Activated CD8-positive, alpha-beta memory T cell treated with anti-CD3 and anti-CD28 coated beads, Interleukin-2, amount 50 U/mL, for 48 hours (primary cell): ENCODE results near the gene CCDC88C.
A peak's percentile ranks its signal among the peaks of the same experiment; 100 is the strongest.
"Not testable (repeated sequence)": the region's sequence is repeated elsewhere in the genome, so short reads cannot be mapped to it uniquely, and the experiment has no call there.

Source experiments
- DNase-seq: peaks from one replicate; pipeline ENCODE4 v3.0.0-alpha.2; 2020

CCDC88C gene, protein sequence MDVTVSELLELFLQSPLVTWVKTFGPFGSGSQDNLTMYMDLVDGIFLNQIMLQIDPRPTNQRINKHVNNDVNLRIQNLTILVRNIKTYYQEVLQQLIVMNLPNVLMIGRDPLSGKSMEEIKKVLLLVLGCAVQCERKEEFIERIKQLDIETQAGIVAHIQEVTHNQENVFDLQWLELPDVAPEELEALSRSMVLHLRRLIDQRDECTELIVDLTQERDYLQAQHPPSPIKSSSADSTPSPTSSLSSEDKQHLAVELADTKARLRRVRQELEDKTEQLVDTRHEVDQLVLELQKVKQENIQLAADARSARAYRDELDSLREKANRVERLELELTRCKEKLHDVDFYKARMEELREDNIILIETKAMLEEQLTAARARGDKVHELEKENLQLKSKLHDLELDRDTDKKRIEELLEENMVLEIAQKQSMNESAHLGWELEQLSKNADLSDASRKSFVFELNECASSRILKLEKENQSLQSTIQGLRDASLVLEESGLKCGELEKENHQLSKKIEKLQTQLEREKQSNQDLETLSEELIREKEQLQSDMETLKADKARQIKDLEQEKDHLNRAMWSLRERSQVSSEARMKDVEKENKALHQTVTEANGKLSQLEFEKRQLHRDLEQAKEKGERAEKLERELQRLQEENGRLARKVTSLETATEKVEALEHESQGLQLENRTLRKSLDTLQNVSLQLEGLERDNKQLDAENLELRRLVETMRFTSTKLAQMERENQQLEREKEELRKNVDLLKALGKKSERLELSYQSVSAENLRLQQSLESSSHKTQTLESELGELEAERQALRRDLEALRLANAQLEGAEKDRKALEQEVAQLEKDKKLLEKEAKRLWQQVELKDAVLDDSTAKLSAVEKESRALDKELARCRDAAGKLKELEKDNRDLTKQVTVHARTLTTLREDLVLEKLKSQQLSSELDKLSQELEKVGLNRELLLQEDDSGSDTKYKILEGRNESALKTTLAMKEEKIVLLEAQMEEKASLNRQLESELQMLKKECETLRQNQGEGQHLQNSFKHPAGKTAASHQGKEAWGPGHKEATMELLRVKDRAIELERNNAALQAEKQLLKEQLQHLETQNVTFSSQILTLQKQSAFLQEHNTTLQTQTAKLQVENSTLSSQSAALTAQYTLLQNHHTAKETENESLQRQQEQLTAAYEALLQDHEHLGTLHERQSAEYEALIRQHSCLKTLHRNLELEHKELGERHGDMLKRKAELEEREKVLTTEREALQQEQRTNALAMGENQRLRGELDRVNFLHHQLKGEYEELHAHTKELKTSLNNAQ (N-terminal part only)

DNA sequence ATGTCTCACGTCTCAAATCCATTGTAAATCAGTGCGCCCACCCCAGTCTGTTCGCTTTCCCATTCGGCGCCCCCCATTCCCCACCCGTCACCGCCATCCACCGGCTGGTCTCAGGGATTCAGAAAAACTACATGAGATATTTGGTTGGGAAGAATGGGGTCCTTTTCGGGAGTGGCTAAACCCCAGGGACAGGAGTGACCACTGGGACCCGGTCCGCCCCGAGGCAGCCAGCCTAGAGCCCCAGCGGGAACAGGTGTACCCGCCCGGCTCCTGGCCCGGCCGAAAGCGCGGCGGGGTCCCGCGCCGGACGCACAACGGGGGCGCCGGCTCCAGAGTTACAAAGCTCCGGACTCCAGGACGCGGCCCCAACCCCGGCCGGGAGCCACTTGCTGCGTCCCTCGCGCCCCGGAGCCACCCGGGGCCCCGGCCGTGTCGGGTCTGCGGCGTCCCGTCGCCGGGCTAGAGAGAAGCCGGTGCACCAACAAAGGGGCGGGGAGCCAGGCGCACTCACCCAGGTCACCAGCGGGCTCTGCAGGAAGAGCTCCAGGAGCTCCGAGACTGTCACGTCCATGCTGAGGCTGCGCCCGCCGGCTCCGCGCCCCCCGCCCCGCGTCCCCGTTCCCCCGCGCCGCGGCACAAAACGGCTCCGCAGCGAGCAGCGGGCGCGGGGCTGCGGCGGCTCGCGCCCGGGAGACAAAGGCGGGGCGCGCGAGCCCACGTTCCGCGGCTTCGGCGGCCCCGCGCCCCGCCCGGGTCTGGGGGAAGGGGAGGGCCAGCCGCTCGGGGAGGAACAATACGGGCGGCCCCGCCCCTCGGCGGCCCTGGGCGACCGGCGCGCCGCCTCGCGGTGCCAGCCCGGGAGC lies at the start of gene CCDC88C:
TSS of gene CCDC88C (minus strand) at position 701 of the 863 bp plus-strand sequence. CDS start at position 571, 130 bp downstream.
- DNase-seq, result peak; percentile 82

DNA sequence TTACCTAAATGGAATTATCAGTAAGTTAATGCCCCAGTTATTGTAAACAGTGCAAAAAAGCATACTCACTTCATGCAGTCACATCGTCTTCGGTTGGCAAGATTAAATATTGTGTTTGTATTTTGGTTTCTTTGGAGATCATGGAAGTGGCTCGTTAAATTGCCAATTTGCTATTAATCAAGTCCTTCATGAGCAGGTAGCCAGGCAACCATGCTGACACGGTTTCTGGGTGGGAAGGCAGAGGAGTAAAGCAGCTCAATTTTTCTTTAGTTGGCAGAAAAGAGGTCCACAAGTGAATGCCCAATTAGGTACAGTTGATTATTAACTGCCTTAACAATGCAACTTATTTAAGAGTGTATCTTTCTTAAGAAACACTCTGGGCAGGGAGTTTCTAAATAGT lies 48.6 kb upstream of the CCDC88C start:
- DNase-seq, result no peak

DNA sequence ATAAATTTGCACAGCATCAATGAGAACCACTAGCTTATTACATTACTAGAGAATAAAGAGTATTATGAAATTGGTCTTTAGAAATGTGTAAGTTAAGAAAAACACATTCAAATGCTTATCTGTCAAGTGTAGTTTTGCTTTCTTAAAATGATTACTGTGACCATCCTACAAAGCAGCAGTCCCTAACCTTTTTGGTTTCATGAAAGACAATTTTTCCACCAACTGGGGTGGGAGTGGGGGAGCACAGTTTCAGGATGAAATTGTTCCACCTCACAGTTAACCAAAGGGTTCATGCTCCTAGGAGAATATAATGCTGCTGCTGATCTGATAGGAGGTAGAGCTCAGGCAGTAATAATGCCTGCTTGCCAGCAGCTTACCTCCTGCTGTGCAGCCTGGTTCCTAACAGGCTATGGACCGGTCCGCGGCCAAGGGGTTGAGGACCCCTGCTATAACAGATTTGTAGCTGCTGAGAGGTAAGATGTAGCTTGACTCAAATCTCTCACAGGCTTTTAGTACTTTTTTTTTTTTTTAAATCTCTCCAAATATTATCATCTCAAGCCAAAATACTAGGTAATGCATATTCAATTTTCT lies 47.1 kb upstream of the CCDC88C start:
- no peak for DNase-seq

DNA sequence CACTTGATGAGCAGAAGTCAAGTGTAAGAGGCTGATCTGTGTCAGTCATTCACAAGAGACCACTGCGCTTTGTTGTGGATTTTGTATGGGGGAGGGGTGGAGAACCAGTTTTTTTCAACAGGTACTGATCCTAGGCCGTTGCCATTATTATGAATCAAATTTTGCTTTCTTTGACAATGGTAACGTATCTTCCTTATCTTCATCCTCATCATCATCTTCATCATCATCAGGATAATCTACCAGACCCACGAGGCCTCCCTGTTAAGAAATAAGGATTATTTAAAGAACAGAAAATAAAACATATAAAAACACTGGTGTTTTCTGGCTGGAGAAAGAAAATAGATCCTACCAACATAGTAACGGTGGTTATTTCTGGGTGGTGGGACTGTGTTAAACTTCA lies 41.0 kb upstream of the CCDC88C start:
- no peak for DNase-seq

DNA sequence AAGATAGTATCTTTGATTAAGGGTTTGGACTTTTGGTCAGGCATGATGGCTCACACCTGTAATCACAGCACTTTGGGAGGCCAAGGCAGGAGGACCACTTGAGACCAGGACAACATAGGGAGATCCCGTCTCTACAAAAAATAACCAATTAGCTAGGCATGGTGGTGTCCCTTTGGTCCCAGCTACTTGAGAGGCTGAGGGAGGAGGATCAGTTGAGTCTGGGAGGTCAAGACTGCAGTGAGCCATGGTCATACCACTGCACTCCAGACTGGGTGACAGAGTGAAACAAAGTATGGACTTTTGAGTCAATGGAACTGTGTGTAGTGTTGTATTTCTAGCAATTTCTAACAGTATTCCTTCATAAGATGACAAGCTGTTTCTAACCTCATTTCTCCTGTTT lies 38.7 kb upstream of the CCDC88C start:
- no peak for DNase-seq

DNA sequence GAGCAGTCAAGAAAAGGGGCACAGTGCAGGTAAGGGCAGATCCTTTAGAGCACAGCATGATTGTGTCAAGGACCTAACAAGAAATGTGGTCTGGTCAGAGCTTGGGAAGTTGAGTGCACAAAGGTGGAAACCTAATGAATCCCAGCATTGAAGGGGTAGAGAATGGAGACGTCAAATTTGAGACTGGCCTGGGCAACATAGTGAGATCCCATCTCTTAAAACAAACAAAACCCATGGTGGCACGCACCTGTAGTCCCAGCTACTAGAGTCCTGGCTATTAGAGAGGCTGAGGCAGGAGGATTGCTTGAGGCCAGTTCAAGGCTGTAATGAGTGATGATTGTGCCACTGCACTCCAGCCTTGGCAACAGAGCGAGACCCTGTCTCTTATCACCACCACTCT lies 37.0 kb upstream of the CCDC88C start:
- no peak for DNase-seq

GRCh38 chr14:91454155-91454554 lies 36.5 kb upstream of the CCDC88C start:
- no peak for DNase-seq

DNA sequence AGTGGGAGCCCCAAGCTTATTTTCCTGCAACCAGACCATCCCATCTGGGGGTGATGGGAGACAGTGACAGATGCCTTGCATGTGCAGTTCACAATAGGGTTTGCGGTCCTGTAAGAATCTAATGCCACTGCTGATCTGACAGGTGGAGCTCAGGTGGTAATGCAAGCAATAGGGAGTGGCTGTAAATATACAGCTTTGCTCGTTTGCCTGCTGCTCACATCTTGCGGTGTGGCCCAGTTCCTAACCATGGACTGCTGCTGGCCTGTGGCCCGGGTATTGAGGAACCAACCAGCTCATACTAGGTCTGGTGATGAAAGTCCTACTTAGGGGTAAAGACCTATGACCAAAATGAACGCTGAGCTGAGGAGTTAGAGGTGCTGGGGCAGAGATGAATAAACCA lies 36.1 kb upstream of the CCDC88C start:
- no peak for DNase-seq

GRCh38 chr14:91444335-91445020 lies 26.9 kb upstream of the CCDC88C start:
- DNase-seq, result no peak

- no peak for DNase-seq
Measured at GRCh38 chr14:91439345-91439744, 21.7 kb upstream of the CCDC88C start.

DNA sequence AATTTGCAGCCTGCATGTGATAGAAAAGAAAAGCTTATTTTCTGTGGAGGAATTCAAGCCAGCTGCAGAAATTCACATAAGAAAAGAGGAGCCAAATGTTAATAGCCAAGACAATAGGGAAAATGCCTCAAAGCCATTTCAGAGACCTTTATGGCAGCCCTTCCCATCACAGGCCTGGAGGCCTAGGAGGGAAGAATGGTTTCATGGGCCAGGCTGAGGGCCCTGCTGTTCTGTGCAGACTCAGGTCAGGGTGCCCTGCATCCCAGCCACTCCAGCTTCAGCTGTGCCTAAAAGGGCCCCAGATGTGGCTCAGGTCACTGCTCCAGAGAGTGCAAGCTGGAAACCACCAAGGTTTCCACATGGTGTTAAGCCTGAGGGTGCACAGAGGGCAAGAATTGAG lies 21.2 kb upstream of the CCDC88C start:
- no peak for DNase-seq

DNA sequence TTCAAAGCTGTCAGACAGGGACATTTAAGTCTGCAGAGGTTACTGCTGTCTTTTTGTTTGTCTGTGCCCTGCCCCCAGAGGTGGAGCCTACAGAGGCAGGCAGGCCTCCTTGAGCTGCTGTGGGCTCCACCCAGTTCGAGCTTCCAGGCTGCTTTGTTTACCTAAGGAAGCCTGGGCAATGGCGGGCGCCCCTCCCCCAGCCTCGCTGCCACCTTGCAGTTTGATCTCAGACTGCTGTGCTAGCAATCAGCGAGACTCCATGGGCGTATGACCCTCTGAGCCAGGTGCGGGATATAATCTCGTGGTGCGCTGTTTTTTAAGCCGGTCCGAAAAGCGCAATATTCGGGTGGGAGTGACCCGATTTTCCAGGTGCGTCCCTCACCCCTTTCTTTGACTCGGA lies 18.6 kb upstream of the CCDC88C start:
- DNase-seq, result not testable (repeated sequence)

DNA sequence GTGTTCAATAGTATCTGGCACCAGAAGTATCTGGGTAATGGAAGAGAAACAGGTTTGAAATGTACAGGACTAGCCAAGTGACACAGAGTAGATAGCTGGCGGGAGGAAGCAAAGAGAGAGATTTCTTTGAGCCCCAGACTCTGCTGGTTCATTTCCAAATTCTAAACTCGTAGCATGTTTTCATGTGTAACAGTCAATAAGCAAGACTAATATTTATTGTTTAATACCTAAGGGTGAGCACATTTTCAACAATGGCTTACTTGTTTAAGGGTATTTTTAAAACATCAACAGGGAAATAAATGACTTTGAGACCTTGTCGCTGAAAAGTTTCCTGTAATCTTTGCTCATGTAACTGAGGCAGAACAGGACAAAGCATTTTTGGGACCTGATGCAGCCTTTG lies 11.8 kb upstream of the CCDC88C start:
- no peak for DNase-seq

DNA sequence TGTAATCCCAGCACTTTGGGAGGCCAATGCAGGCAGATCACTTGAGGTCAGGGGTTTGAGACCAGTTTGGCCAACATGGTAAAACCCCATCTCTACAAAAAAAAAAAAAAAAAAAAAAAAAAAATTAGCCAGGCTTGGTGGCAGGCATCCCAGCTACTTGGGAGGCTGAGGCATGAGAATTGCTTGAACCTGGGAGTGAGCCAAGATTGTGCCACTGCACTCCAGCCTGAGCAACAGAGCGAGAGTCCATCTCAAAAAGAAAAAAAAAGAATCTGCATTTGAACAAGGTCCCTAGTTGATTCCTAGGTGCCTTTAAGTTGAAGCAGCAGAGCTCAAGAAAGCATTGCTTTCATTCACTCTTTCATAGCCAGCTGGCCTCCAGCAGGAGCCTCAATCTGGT lies 11.3 kb upstream of the CCDC88C start:
- DNase-seq, result not testable (repeated sequence)

DNA sequence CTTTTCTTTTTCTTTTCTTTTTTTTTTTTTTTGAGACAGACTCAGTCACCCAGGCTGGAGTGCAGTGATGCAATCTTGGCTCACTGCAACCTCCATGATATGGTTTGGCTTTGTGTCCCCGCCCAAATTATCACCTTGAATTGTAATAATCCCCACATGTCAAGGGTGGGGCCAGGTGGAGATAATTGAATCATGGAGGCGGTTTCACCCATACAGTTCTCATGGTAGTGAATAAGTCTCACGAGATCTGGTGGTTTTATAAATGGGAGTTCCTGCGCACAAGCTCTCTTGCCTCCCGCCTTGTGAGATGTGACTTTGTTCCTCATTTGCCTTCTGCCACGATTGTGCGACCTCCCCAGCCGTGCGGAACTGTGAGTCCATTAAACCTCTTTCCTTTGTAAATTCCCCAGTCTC lies 7.9 kb upstream of the CCDC88C start:
- DNase-seq, result not testable (repeated sequence)

DNA sequence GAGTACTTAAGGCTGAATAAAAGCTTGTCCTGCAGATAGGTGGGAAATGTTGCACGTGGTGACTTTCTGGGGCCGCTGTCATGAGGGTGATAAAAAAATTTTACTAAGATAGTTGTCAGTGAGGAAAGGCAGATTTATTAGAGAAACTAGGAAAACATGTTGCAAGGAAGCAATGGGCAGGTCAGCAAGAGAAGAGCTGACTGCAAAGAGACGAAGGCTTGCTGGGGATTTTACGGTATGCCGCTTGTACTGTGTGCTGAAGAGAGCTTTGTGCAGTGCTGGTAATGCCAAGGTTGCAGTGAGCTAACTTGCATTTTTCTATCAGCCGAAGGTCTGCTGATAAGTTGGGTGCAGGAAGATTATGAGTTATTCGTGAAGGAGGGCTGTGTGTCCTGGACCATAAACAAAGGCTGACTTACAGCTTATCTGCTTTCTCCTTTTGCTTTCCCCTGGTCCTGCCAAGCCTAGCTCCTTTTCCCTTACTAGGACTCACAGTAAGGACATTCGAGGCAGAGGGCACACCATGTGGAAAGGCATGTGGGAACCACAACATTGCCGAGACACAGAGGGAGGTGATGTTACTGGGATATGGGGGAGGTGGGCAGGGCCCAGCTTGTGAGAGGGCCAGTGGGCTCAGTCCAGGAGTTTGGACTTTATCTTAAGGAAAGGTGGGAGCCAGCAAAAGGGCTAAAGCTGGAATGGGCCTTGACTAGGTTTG lies 7.4 kb upstream of the CCDC88C start:
- DNase-seq, result no peak

GRCh38 chr14:91420686-91421085 lies 3.1 kb upstream of the CCDC88C start:
- DNase-seq, result no peak

DNA sequence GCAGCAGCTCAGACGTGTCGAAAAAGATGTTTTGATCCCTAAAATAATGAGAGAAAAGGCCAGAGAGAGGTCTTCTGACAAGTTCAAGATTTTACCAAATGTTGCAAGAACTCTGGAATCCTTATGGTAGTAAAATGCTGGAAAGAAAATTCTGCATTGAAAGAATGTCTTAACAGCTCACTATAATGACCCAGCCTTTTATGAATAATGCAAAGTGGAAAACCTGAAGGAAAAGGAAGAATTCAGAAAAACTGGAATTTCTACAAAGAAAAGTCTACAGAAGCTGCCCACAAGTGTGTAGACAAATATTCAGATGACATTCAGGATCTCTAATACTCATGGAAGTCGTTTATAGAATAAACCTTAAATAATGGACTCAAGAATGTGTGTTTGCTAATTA lies 1.8 kb upstream of the CCDC88C start:
- no peak for DNase-seq

DNA sequence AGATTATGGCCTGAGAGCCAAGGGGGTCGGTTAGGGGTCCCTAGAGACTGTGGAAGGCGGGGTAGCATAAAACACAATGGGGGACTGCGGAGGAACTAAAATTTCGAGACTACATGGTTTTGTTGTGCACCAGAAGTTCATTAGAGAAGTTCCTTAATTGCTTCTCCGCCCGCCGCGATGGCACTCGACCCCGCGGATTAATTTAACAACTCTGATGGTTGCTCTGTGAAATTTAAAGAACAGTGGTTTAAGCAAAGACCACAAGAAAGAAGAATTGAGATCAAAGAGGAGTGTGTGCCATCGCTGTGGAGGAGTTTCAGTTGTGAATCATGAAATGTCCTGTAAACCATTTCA lies 1.4 kb upstream of the CCDC88C start:
- no peak for DNase-seq

GRCh38 chr14:91418387-91419043 lies 895 bp upstream of the CCDC88C start:
- peak; percentile 96 for DNase-seq
